GM12878 (cell line): Measurements from ENCODE around the gene PTPN18. TPM values are rescaled to one million over a fixed set of nuclear protein-coding genes. Genes with fewer than 3 reads are reported as not detected.

ENCODE experiments used
- CTCF ChIP-seq, 3 experiments: IDR thresholded peaks in 2 of 3; conservative IDR thresholded peaks in 1 of 3; 2 replicates each; pipeline ENCODE4 v1.5.1; 2011; ENCODE audit warnings: low read depth in 3 of 3, low read length in 3 of 3, mild to moderate bottlenecking in 3 of 3, control low read depth in 2 of 3, moderate library complexity in 2 of 3, inconsistent platforms in 1 of 3, mixed read lengths in 1 of 3; ENCODE audit not compliant: control insufficient read depth in 2 of 3, insufficient read depth in 1 of 3; ENCODE audit errors: extremely low read depth in 1 of 3
- EP300 ChIP-seq, 2 experiments: fragments of 150-350 bp in 1 of 2; IDR thresholded peaks; 2 replicates each; pipeline ENCODE4 v1.6.1; 2011 to 2012; ENCODE audit warnings: low read depth in 2 of 2, low read length in 2 of 2, borderline replicate concordance in 1 of 2, improper control_type of control experiment in 1 of 2, inconsistent platforms in 1 of 2; ENCODE audit not compliant: control insufficient read depth in 1 of 2
- ETV6 ChIP-seq, 2 experiments: fragments of 450-650 bp in 1 of 2; IDR thresholded peaks in 1 of 2; conservative IDR thresholded peaks in 1 of 2; 2 replicates each; pipeline ENCODE4 v1.6.1; 2014; ENCODE audit warnings: antibody characterized with exemption in 1 of 2, borderline replicate concordance in 1 of 2, low read depth in 1 of 2, mild to moderate bottlenecking in 1 of 2, moderate library complexity in 1 of 2
- EZH2 ChIP-seq: IDR thresholded peaks from 2 replicates; pipeline ENCODE4 v1.6.1; 2012; ENCODE audit warnings: low read depth, mild to moderate bottlenecking, control low read depth, inconsistent platforms, low read length, borderline replicate concordance; ENCODE audit not compliant: control insufficient read depth
- IKZF2 ChIP-seq, 2 experiments: fragments of 450-650 bp; IDR thresholded peaks; 2 replicates each; pipeline ENCODE4 v1.6.1; 2017; ENCODE audit warnings: mild to moderate bottlenecking in 2 of 2, moderate library complexity in 2 of 2
- MTA2 ChIP-seq: fragments of 450-650 bp; IDR thresholded peaks from 2 replicates; pipeline ENCODE4 v1.6.1; 2016; ENCODE audit warnings: low read depth, mild to moderate bottlenecking, moderate library complexity
- NFIC ChIP-seq: IDR thresholded peaks from 2 replicates; pipeline ENCODE4 v1.6.1; 2012; ENCODE audit warnings: low read depth, mild to moderate bottlenecking, inconsistent platforms, low read length, moderate library complexity
- NR2C2 ChIP-seq: IDR thresholded peaks from 2 replicates; pipeline ENCODE4 v1.6.1; 2011; ENCODE audit warnings: borderline replicate concordance, low read depth; ENCODE audit not compliant: control insufficient read depth, insufficient read length
- NR2F1 ChIP-seq: fragments of 450-650 bp; conservative IDR thresholded peaks from 2 replicates; pipeline ENCODE4 v1.6.1; 2017; ENCODE audit warnings: mild to moderate bottlenecking
- PAX5 ChIP-seq: IDR thresholded peaks from 2 replicates; pipeline ENCODE4 v1.6.1; 2011; ENCODE audit warnings: low read depth, low read length, borderline replicate concordance
- RAD21 ChIP-seq: IDR thresholded peaks from 2 replicates; pipeline ENCODE4 v1.6.1; 2011; ENCODE audit warnings: mild to moderate bottlenecking, low read depth, low read length, moderate library complexity; ENCODE audit not compliant: insufficient read depth
- SIX5 ChIP-seq: IDR thresholded peaks from 2 replicates; pipeline ENCODE4 v1.6.1; 2011; ENCODE audit warnings: mild to moderate bottlenecking, low read depth, low read length, moderate library complexity; ENCODE audit not compliant: severe bottlenecking
- TCF12 ChIP-seq: IDR thresholded peaks from 2 replicates; pipeline ENCODE4 v1.6.1; 2011; ENCODE audit warnings: low read depth, mild to moderate bottlenecking, low read length
- polyA plus RNA-seq, 11 experiments: library from polyadenylated mRNA; depleted of rRNA in 4 of 11; unstranded in 6 of 11; stranded (reverse) in 5 of 11; fragments of >200 nt; fragmentation: Nextera tagmentation in 4 of 11; fragmentation: Illumina TruSeq in 1 of 11; extraction: Ambion mirVana in 4 of 11; extraction: Trizol in 1 of 11; gene quantifications; 1 replicate in 1 of 11; 2 replicates in 10 of 11; pipeline versions ENCODE4 v1.2.1 to v1.2.3, GENCODE V29; 2011 to 2016; ENCODE audit warnings: inconsistent platforms in 2 of 11, missing spikeins in 2 of 11, low read depth in 1 of 11
- total RNA-seq, 4 experiments: library from RNA; depleted of rRNA in 3 of 4; stranded (reverse); fragments of >200 nt in 3 of 4; fragmentation: Illumina TruSeq in 1 of 4; extraction: Trizol in 1 of 4; gene quantifications; 2 replicates each; pipeline versions ENCODE4 v1.2.1 to v1.2.3, GENCODE V29; 2013 to 2021

Gene PTPN18
- total and polyA plus RNA-seq, 10 of the 15 experiments (the other 5 are each of a cell fraction or from before 2014, with no cell fraction given) = 14.8 to 89.9 (median 43.4) TPM

DNA sequence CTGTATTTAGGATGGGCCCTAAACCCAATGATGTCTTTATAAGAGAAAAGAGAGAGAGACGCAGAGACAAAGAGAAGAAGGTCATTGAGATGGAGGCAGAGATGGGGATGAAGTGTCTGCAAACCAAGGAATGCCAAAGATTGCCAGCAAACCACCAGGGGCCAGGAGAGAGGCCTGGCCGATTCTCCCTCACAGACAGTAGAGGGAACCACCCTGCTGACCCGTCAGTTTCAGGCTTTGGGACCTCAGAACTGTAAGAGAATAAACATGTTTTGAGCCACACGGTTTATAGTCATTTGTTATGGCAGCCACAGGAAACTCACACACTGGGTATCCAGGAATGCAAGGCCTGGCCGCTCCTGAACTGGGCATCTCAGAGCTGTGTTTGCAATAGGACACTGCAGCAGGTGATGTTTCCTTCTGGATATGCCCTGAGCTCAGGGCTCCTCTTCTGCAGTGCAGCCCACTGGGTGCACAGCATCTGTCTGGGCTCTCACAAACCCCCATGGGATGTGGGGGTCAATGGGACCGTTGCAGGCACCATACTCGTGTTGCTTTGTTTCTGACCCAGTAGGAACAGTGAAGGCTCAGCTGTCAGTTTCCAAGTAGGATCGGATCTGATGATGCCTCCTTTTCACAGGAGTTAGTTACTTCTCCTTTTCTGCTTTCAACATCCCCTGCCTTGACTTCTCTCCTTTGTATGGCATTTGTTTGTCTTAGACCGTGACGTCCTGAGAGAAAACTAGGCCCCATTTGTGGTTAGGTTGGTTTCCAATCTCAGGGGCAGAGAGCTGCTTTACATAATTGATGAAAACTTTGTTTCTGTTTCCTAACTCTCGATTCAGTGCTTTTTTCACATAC, 20.8 kb downstream of the PTPN18 start (continued):
- TF ChIP-seq CTCF (IDR thresholded peaks at IDR 0.05 in 2 of 3, conservative IDR thresholded peaks at IDR 0.05 in 1 of 3; ENCODE audit: control insufficient read depth in 2 of 3, extremely low read depth in 1 of 3, insufficient read depth in 1 of 3, low read depth in 3 of 3, low read length in 3 of 3) = peak; percentile 34 to 43 (median 42); a peak in 4 of 6 replicates
- no peak for TF ChIP-seq EZH2
- TF ChIP-seq ETV6 (conservative IDR thresholded peaks at IDR 0.05 in 1 of 2, IDR thresholded peaks at IDR 0.05 in 1 of 2; ENCODE audit: borderline replicate concordance in 1 of 2, low read depth in 1 of 2) = no peak
- TF ChIP-seq NFIC = peak; percentile 34; the same call in 1 of the 2 replicates
- TF ChIP-seq EP300 (IDR thresholded peaks at IDR 0.05; ENCODE audit: borderline replicate concordance in 1 of 2, control insufficient read depth in 1 of 2, low read depth in 2 of 2, low read length in 2 of 2) = peak; percentile 15 to 56; a peak in 2 of 4 replicates
- no peak for TF ChIP-seq TCF12
- TF ChIP-seq NR2F1 = peak; percentile 34; the same call in 1 of the 2 replicates
- TF ChIP-seq SIX5 = no peak
- TF ChIP-seq MTA2 = peak; percentile 76
- TF ChIP-seq NR2C2 = no peak
- TF ChIP-seq RAD21 = peak; percentile 34; the same call in 1 of the 2 replicates
- peak; percentile 93 to 94 for TF ChIP-seq IKZF2 (IDR thresholded peaks at IDR 0.05)
- peak; percentile 66; the same call in 1 of the 2 replicates for TF ChIP-seq PAX5
